Karpas-422 (cell line): ENCODE data around the gene BTBD16. TPM values are rescaled to one million over a fixed set of nuclear protein-coding genes. Genes with fewer than 3 reads are reported as not detected.

Experiments used
- DNase-seq: peaks from one replicate; pipeline ENCODE4 v3.0.0-alpha.2; 2015
- H2AFZ ChIP-seq: fragments of 200-600 bp; sonication (generic); 2 replicates; pipeline ENCODE4 v1.6.1; 2014; ENCODE audit warnings: antibody characterized with exemption, low read length, mixed read lengths
- H3K27ac ChIP-seq: fragments of 200-600 bp; sonication (generic); 2 replicates; pipeline ENCODE4 v1.5.1; 2014; ENCODE audit warnings: mild to moderate bottlenecking, low read length, moderate library complexity
- H3K27me3 ChIP-seq: fragments of 200-600 bp; sonication (generic); 2 replicates; pipeline ENCODE4 v1.6.1; 2014; ENCODE audit warnings: low read length, mixed read lengths
- H3K36me3 ChIP-seq: fragments of 200-600 bp; sonication (generic); 2 replicates; pipeline ENCODE4 v1.6.1; 2014; ENCODE audit warnings: low read length, mixed read lengths; ENCODE audit not compliant: insufficient read depth
- H3K4me1 ChIP-seq: fragments of 200-600 bp; sonication (generic); 2 replicates; pipeline ENCODE4 v1.6.1; 2014; ENCODE audit warnings: mild to moderate bottlenecking, low read length, mixed read lengths
- H3K4me2 ChIP-seq: fragments of 200-600 bp; sonication (generic); 2 replicates; pipeline ENCODE4 v1.6.1; 2014; ENCODE audit warnings: low read length, low read depth, mild to moderate bottlenecking; ENCODE audit not compliant: poor library complexity, severe bottlenecking
- H3K4me3 ChIP-seq: fragments of 200-600 bp; sonication (generic); 2 replicates; pipeline ENCODE4 v1.5.1; 2014; ENCODE audit warnings: mild to moderate bottlenecking, antibody characterized with exemption, low read length, mixed read lengths
- H3K79me2 ChIP-seq: fragments of 200-600 bp; sonication (generic); 2 replicates; pipeline ENCODE4 v1.6.1; 2014; ENCODE audit warnings: mild to moderate bottlenecking, low read length, mixed read lengths
- H3K9ac ChIP-seq: fragments of 200-600 bp; sonication (generic); 2 replicates; pipeline ENCODE4 v1.6.0; 2014; ENCODE audit warnings: low read length
- H3K9me2 ChIP-seq: fragments of 200-600 bp; sonication (generic), shearing (Covaris generic); replicated peaks from 2 replicates; pipeline ENCODE4 v1.6.0; 2014; ENCODE audit warnings: mild to moderate bottlenecking, low read length, moderate library complexity; ENCODE audit not compliant: insufficient read depth
- H3K9me3 ChIP-seq: fragments of 300-700, 200-600 bp; sonication (generic); 2 replicates; pipeline ENCODE4 v1.6.1; 2014; ENCODE audit warnings: low read length, mixed read lengths
- H4K20me1 ChIP-seq: fragments of 200-600 bp; sonication (generic); 2 replicates; pipeline ENCODE4 v1.6.1; 2014; ENCODE audit warnings: mild to moderate bottlenecking, antibody characterized with exemption, low read length, low read depth; ENCODE audit not compliant: insufficient read depth
- total RNA-seq: library from RNA; depleted of rRNA; stranded (reverse); fragments of >200 nt; shearing (Covaris generic); gene quantifications from 2 replicates; pipeline ENCODE4 v1.2.3, GENCODE V29; 2014; ENCODE audit warnings: low replicate concordance

Gene BTBD16
- total RNA-seq, 1 experiment from 2014 or later: not detected

- Histone ChIP-seq H3K4me3 (peak within 1 kb of the TSS; percentile 54; the same call in 1 of the 2 replicates), H3K36me3 (no peaks in the 10 kb centered on the region), H3K4me1 (peaks cover 3% of the 10 kb centered on the region; the same call in 1 of the 2 replicates), H3K9me2 (no peaks in the 10 kb centered on the region), H3K9me3 (no peaks in the 10 kb centered on the region), H3K9ac (no peak within 1 kb of the TSS), H3K27ac (no peak within 1 kb of the TSS), H4K20me1 (no peaks in the 10 kb centered on the region), H3K27me3 (no peaks in the 10 kb centered on the region), H2AFZ (no peak within 1 kb of the TSS), H3K4me2 (peak within 1 kb of the TSS; percentile 38), H3K79me2 (no peaks in the 10 kb centered on the region)
- peak; percentile 77 for DNase-seq
Measured at GRCh38 chr10:122374237-122374858, 103.3 kb downstream of the BTBD16 start, which contains the start of gene PLEKHA1. TSS of gene PLEKHA1 (plus strand) at chr10:122374708. CDS start at chr10:122393201, 18,493 bp downstream.

- Histone ChIP-seq H3K4me1 (peaks cover 3% of the 10 kb centered on the region; the same call in 1 of the 2 replicates), H3K4me2 (peak overlapping the region; percentile 17), H2AFZ (no peak overlapping the region), H3K4me3 (peak overlapping the region; percentile 54; the same call in 1 of the 2 replicates), H3K27me3 (no peaks in the 10 kb centered on the region; the same call in 1 of the 2 replicates), H4K20me1 (no peaks in the 10 kb centered on the region), H3K36me3 (no peaks in the 10 kb centered on the region), H3K9me3 (no peaks in the 10 kb centered on the region), H3K79me2 (no peaks in the 10 kb centered on the region), H3K27ac (no peak overlapping the region), H3K9ac (no peak overlapping the region), H3K9me2 (no peaks in the 10 kb centered on the region)
- no peak for DNase-seq
Measured at GRCh38 chr10:122374859-122375678, 104.0 kb downstream of the BTBD16 start.

- H3K79me2 ChIP-seq: no peaks in the 10 kb centered on the region
Measured at GRCh38 chr10:122375679-122376160, 104.6 kb downstream of the BTBD16 start.

GRCh38 chr10:122376364-122376961, 105.4 kb downstream of the BTBD16 start:
- H4K20me1 ChIP-seq: no peaks in the 10 kb centered on the region
- no peaks in the 10 kb centered on the region for H3K36me3 ChIP-seq
- DNase-seq: no peak
- no peak overlapping the region for H3K27ac ChIP-seq
- H2AFZ ChIP-seq: no peak overlapping the region
- H3K4me3 ChIP-seq: no peak overlapping the region
- H3K9me2 ChIP-seq: no peaks in the 10 kb centered on the region
- peaks cover 3% of the 10 kb centered on the region; the same call in 1 of the 2 replicates for H3K4me1 ChIP-seq
- no peaks in the 10 kb centered on the region for H3K79me2 ChIP-seq
- H3K9ac ChIP-seq: no peak overlapping the region
- no peak overlapping the region for H3K4me2 ChIP-seq
- peaks cover 2% of the 10 kb centered on the region; the same call in 1 of the 2 replicates for H3K27me3 ChIP-seq
- no peaks in the 10 kb centered on the region for H3K9me3 ChIP-seq

More at GRCh38 chr10:122375679-122376160, 104.6 kb downstream of the BTBD16 start:
- Histone ChIP-seq H3K9me2 (no peaks in the 10 kb centered on the region), H3K9ac (no peak overlapping the region), H4K20me1 (no peaks in the 10 kb centered on the region), H3K27ac (no peak overlapping the region), H3K9me3 (no peaks in the 10 kb centered on the region), H3K27me3 (peaks cover 2% of the 10 kb centered on the region; the same call in 1 of the 2 replicates), H3K4me1 (peaks cover 3% of the 10 kb centered on the region; the same call in 1 of the 2 replicates), H3K4me3 (no peak overlapping the region), H3K36me3 (no peaks in the 10 kb centered on the region), H3K4me2 (peak overlapping the region; percentile 17), H2AFZ (no peak overlapping the region)
- no peak for DNase-seq

GRCh38 chr10:122379041-122379440, 107.9 kb downstream of the BTBD16 start:
- Histone ChIP-seq H3K9me3 (no peaks in the 10 kb centered on the region), H3K27me3 (peaks cover 2% of the 10 kb centered on the region; the same call in 1 of the 2 replicates), H3K4me2 (no peak overlapping the region), H3K4me1 (peaks cover 3% of the 10 kb centered on the region; the same call in 1 of the 2 replicates), H3K4me3 (no peak overlapping the region), H4K20me1 (no peaks in the 10 kb centered on the region), H3K9ac (no peak overlapping the region), H3K36me3 (no peaks in the 10 kb centered on the region), H2AFZ (no peak overlapping the region), H3K27ac (no peak overlapping the region), H3K79me2 (no peaks in the 10 kb centered on the region), H3K9me2 (no peaks in the 10 kb centered on the region)
- no peak for DNase-seq

GRCh38 chr10:122379537-122379936, 108.4 kb downstream of the BTBD16 start:
- no peak overlapping the region for H3K4me2 ChIP-seq
- no peaks in the 10 kb centered on the region for H3K9me2 ChIP-seq
- H3K27me3 ChIP-seq: peaks cover 2% of the 10 kb centered on the region; the same call in 1 of the 2 replicates
- no peak overlapping the region for H3K4me3 ChIP-seq
- peaks cover 3% of the 10 kb centered on the region; the same call in 1 of the 2 replicates for H3K4me1 ChIP-seq
- H3K36me3 ChIP-seq: no peaks in the 10 kb centered on the region
- H3K27ac ChIP-seq: no peak overlapping the region
- H3K79me2 ChIP-seq: no peaks in the 10 kb centered on the region
- no peaks in the 10 kb centered on the region for H4K20me1 ChIP-seq
- DNase-seq: no peak
- H2AFZ ChIP-seq: no peak overlapping the region
- no peak overlapping the region for H3K9ac ChIP-seq
- no peaks in the 10 kb centered on the region for H3K9me3 ChIP-seq

GRCh38 chr10:122380703-122381102, 109.6 kb downstream of the BTBD16 start:
- H3K9me3 ChIP-seq: no peaks in the 10 kb centered on the region
- no peaks in the 10 kb centered on the region for H3K9me2 ChIP-seq
- peaks cover 2% of the 10 kb centered on the region; the same call in 1 of the 2 replicates for H3K27me3 ChIP-seq
- H2AFZ ChIP-seq: no peak overlapping the region
- no peak overlapping the region for H3K9ac ChIP-seq
- H3K4me3 ChIP-seq: no peak overlapping the region
- no peaks in the 10 kb centered on the region for H3K36me3 ChIP-seq
- H3K4me1 ChIP-seq: no peaks in the 10 kb centered on the region
- no peak overlapping the region for H3K4me2 ChIP-seq
- DNase-seq: no peak
- no peaks in the 10 kb centered on the region for H3K79me2 ChIP-seq
- no peaks in the 10 kb centered on the region for H4K20me1 ChIP-seq
- H3K27ac ChIP-seq: no peak overlapping the region
